ENCODE results near the gene CDX2.

The CDX2 gene

DNA sequence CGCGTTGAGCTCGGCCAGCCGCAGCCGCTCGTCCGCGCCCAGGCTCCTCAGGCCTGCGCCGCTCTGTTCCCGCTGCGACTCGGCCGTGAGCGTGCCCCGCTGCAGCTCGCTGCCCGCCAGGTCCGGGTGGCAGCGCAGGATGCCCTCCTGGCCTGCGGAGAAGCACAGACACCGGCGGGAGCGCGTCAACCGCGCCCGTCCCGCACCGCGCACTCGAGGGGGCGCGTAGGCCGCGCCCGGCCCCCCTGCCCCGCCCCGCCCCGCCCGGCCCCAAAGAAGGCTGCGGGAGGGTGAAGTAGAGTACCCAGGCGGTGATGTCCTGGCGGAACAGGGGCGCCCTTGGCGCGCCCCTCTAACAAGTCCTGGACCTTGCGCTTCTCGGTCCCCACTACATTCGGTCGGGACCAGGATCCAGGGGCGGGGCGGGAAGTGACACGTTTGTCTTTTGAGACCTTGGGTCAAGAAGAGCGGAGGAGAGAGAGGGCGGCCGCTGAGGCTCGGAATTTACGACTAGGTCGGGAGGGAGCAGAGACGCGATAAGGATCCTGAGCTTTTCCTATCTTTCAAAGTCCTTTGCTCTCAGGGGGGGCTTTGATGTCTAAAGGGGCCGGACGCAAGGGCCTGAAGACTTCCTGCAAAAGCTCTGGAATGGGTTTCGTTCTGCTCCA is 9.3 kb upstream of the CDX2 start:
- TF ChIP-seq POLR2AphosphoS5 (IDR thresholded peaks at IDR 0.05; ENCODE audit: low read depth, low read length) = no peak
- TF ChIP-seq SIN3A (IDR thresholded peaks at IDR 0.05; ENCODE audit: borderline replicate concordance, insufficient read depth, low read length) = no peak
- TF ChIP-seq TAF1 (IDR thresholded peaks at IDR 0.05; ENCODE audit: borderline replicate concordance, insufficient read depth, low read length) = no peak
- TF ChIP-seq FOXP2 (optimal IDR thresholded peaks at IDR 0.05; ENCODE audit: borderline replicate concordance, extremely low read depth, extremely low read length, insufficient read depth) = no peak
- TF ChIP-seq, protein P1, sequence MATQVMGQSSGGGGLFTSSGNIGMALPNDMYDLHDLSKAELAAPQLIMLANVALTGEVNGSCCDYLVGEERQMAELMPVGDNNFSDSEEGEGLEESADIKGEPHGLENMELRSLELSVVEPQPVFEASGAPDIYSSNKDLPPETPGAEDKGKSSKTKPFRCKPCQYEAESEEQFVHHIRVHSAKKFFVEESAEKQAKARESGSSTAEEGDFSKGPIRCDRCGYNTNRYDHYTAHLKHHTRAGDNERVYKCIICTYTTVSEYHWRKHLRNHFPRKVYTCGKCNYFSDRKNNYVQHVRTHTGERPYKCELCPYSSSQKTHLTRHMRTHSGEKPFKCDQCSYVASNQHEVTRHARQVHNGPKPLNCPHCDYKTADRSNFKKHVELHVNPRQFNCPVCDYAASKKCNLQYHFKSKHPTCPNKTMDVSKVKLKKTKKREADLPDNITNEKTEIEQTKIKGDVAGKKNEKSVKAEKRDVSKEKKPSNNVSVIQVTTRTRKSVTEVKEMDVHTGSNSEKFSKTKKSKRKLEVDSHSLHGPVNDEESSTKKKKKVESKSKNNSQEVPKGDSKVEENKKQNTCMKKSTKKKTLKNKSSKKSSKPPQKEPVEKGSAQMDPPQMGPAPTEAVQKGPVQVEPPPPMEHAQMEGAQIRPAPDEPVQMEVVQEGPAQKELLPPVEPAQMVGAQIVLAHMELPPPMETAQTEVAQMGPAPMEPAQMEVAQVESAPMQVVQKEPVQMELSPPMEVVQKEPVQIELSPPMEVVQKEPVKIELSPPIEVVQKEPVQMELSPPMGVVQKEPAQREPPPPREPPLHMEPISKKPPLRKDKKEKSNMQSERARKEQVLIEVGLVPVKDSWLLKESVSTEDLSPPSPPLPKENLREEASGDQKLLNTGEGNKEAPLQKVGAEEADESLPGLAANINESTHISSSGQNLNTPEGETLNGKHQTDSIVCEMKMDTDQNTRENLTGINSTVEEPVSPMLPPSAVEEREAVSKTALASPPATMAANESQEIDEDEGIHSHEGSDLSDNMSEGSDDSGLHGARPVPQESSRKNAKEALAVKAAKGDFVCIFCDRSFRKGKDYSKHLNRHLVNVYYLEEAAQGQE (IDR thresholded peaks at IDR 0.05; ENCODE audit: insufficient read depth in 1 of 2, low read depth in 2 of 2, low read length in 2 of 2) = no peak

DNA sequence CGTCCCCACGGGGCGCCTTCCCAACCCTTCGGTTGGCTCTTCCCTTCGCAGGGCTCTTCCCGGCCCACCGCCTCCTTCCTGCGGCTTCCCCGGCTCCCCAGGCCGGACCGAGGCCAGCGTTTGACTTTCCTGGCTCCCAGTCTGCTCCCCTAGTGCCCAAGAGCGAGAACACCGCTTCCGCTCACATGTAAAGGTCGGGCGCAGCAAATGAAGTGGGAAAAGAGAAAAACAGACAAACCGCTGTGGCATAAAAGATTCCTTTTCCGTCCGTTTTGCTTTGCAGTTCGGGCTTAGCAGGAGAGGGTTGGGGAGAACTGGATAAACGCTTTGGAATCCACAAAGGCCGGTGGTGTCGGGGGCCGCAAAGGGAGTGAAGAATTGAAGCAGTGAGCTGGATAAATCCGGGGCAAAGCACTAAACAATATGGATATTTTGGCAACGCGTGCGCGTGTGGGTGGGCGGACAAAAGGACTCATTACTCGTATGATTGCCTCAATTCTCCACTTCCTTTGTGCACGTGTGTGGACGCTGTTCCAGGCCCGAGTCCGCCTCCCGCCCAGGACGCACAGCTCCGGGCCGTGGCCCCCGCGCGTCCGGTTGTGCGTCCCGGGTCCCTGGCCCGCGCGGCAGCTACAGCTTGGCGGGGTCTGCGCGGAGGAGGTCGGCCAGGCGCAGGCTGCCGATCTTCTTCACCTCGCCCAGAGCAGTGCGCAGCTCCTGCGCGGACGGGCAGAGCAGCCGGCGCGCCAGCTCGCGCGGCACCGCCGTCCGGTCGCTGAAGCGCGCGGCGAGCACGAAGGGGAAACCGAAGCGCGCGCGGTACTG is 8.6 kb upstream of the CDX2 start:
- TF ChIP-seq TAF1 (IDR thresholded peaks at IDR 0.05; ENCODE audit: borderline replicate concordance, insufficient read depth, low read length) (no peak), SIN3A (IDR thresholded peaks at IDR 0.05; ENCODE audit: borderline replicate concordance, insufficient read depth, low read length) (no peak), FOXP2 (optimal IDR thresholded peaks at IDR 0.05; ENCODE audit: borderline replicate concordance, extremely low read depth, extremely low read length, insufficient read depth) (no peak), POLR2AphosphoS5 (IDR thresholded peaks at IDR 0.05; ENCODE audit: low read depth, low read length) (no peak)
- TF ChIP-seq, protein P1 (IDR thresholded peaks at IDR 0.05; ENCODE audit: insufficient read depth in 1 of 2, low read depth in 2 of 2, low read length in 2 of 2) = no peak

DNA sequence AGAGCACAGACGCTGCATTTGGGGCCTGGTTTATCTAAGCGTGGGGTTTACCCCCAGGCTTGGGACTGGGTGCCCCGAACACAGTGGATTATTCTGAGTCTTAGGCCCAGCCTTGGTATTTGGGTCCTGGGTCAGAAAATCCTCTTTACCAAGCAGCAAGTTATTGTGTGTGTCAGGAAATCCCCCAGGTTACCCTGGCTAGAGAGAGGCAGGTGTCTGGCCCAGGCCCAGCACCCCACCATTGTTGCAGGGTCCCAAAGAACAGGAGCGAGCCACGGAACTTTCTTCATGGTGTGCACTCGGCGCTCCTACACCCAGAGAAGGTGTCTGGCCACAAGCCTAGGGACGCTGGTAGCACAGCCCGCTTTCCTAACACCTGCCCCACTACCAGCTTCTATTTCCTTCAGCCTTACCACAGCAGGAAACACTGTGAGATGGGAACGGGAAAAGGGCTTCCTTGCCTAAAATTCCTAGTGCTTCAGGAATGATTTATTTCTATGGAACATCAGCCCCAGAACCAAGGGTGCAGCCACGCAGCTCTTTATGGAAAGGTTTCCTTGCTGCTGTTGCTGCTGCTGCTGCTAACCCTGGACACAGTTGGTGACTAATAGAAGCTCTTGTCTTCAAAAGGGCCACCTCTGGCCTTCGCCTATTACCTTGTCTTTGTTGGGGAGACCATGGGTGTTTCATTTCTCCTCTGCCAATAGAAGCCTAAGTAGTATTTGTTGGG is 7.4 kb upstream of the CDX2 start:
- TF ChIP-seq TAF1 (IDR thresholded peaks at IDR 0.05; ENCODE audit: borderline replicate concordance, insufficient read depth, low read length) (no peak), FOXP2 (optimal IDR thresholded peaks at IDR 0.05; ENCODE audit: borderline replicate concordance, extremely low read depth, extremely low read length, insufficient read depth) (no peak), SIN3A (IDR thresholded peaks at IDR 0.05; ENCODE audit: borderline replicate concordance, insufficient read depth, low read length) (no peak), POLR2AphosphoS5 (IDR thresholded peaks at IDR 0.05; ENCODE audit: low read depth, low read length) (no peak)
- TF ChIP-seq, protein P1 (IDR thresholded peaks at IDR 0.05; ENCODE audit: insufficient read depth in 1 of 2, low read depth in 2 of 2, low read length in 2 of 2) = no peak

DNA sequence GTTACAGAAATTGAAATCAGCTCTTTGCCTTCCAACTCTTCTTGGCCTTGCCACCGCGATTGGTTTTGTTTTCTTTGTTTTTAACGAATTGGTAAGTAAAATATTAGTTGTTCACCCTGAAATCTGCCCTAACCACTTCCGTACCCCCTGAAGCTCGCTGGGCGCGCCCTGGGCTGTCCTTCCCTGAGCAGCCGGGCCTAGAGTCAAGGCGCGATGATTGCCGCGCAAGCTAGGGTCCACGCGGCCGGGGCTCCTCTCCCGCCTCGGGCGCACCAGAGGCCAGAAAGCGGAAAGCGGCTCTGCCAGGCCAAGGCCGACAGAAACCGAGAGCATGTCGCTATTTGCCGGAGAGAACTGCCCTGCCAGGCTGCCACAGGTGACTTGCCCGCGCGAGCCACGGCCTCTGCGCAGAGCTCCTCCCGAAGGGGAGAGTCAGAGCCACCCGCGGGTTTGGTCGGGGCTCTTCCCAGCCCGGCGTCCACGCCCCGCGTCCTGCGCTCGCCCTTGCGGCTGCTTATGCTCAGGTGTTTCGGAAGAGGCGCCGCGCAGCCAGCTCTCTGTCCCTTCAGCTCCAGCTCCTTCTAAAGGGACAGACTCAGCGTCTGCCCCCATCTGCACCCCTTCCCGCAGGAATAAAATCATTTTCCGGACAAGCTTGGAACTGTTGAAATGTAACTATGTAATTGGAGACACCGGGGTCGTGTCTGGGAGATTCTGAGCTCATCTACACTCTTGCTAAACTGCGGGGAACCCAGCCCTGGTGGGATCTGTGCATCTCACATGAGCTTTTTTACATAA is 6.6 kb upstream of the CDX2 start:
- TF ChIP-seq TAF1 (IDR thresholded peaks at IDR 0.05; ENCODE audit: borderline replicate concordance, insufficient read depth, low read length) = no peak
- TF ChIP-seq POLR2AphosphoS5 (IDR thresholded peaks at IDR 0.05; ENCODE audit: low read depth, low read length) = no peak
- TF ChIP-seq FOXP2 (optimal IDR thresholded peaks at IDR 0.05; ENCODE audit: borderline replicate concordance, extremely low read depth, extremely low read length, insufficient read depth) = no peak
- TF ChIP-seq SIN3A (IDR thresholded peaks at IDR 0.05; ENCODE audit: borderline replicate concordance, insufficient read depth, low read length) = no peak
- TF ChIP-seq, protein P1 (IDR thresholded peaks at IDR 0.05; ENCODE audit: insufficient read depth in 1 of 2, low read depth in 2 of 2, low read length in 2 of 2) = no peak

All from PFSK-1 (cell line).